OCI-LY7 (cell line): ENCODE measurements around the gene AGXT2. TPM values are rescaled to one million over a fixed set of nuclear protein-coding genes. Genes with fewer than 3 reads are reported as not detected.

ENCODE experiments used
- BruUV-seq: library from RNA; stranded (reverse); fragments of 400-500 nt; replicated peaks from 2 replicates; lab custom pipeline; 2021; lab: Mats Ljungman, UMichigan
- CTCF ChIA-PET: fragments of 300-600 bp; sonication (Branson Sonifier 250); formaldehyde crosslinking; loops from one replicate; lab custom pipeline; 2022; ENCODE audit warnings: antibody characterized with exemption; ENCODE audit not compliant: unreplicated experiment; lab: Charles Lee
- POLR2A ChIA-PET: fragments of 300-600 bp; sonication (Branson Sonifier 250); formaldehyde crosslinking; loops from one replicate; lab custom pipeline; 2022; ENCODE audit warnings: antibody characterized with exemption; lab: Charles Lee
- DNase-seq: peaks from one replicate; pipeline ENCODE4 v3.0.0-alpha.2; 2015; ENCODE audit warnings: low spot score
- H2AFZ ChIP-seq: fragments of 200-600 bp; sonication (generic), shearing (Covaris generic); 2 replicates; pipeline ENCODE4 v1.6.1; 2014; ENCODE audit warnings: mild to moderate bottlenecking, antibody characterized with exemption, low read length, moderate library complexity
- H3K27ac ChIP-seq: fragments of 200-600 bp; sonication (generic); 2 replicates; pipeline ENCODE4 v1.5.1; 2014; ENCODE audit warnings: mixed run types, low read depth, mild to moderate bottlenecking, moderate library complexity, low read length, inconsistent platforms; ENCODE audit not compliant: poor library complexity, severe bottlenecking
- H3K36me3 ChIP-seq: fragments of 200-600 bp; sonication (generic); 2 replicates; pipeline ENCODE4 v1.6.1; 2014; ENCODE audit warnings: mild to moderate bottlenecking, antibody characterized with exemption, low read length, moderate library complexity, mixed read lengths; ENCODE audit not compliant: insufficient read depth
- H3K4me1 ChIP-seq: fragments of 200-600 bp; sonication (generic); 2 replicates; pipeline ENCODE4 v1.5.1; 2014; ENCODE audit warnings: mild to moderate bottlenecking, low read length; ENCODE audit not compliant: insufficient read depth, poor library complexity, severe bottlenecking
- H3K4me2 ChIP-seq: fragments of 200-600 bp; sonication (generic); 2 replicates; pipeline ENCODE4 v1.6.1; 2014; ENCODE audit warnings: mild to moderate bottlenecking, low read length
- H3K4me3 ChIP-seq: fragments of 200-600 bp; sonication (generic); 2 replicates; pipeline ENCODE4 v1.5.1; 2014; ENCODE audit warnings: mild to moderate bottlenecking, low read depth, low read length; ENCODE audit not compliant: poor library complexity, severe bottlenecking
- H3K79me2 ChIP-seq: fragments of 200-600 bp; sonication (generic); 2 replicates; pipeline ENCODE4 v1.6.1; 2016; ENCODE audit warnings: low read depth, mild to moderate bottlenecking, low read length, moderate library complexity, mixed read lengths; ENCODE audit not compliant: insufficient read depth
- H3K9me2 ChIP-seq: fragments of 200-600 bp; sonication (generic); 2 replicates; pipeline ENCODE4 v1.6.1; 2016; ENCODE audit warnings: mild to moderate bottlenecking, low read length, mixed read lengths; ENCODE audit not compliant: insufficient read depth
- H3K9me3 ChIP-seq: fragments of 200-600 bp; sonication (generic); 2 replicates; pipeline ENCODE4 v1.6.1; 2014; ENCODE audit warnings: mild to moderate bottlenecking, mixed run types, low read length, mixed read lengths
- H4K20me1 ChIP-seq: fragments of 200-600 bp; sonication (generic); 2 replicates; pipeline ENCODE4 v1.6.1; 2014; ENCODE audit warnings: mild to moderate bottlenecking, antibody characterized with exemption, low read length, moderate library complexity, mixed read lengths; ENCODE audit not compliant: insufficient read depth
- CTCF ChIP-seq: fragments of 200-600 bp; sonication (generic); conservative IDR thresholded peaks from 2 replicates; pipeline ENCODE4 v1.5.1; 2014; ENCODE audit warnings: mild to moderate bottlenecking, antibody characterized with exemption, low read length, moderate library complexity, mixed read lengths
- EZH2phosphoT487 ChIP-seq: fragments of 200-600 bp; sonication (generic); IDR thresholded peaks from 2 replicates; pipeline ENCODE4 v1.6.1; 2018; ENCODE audit warnings: low read depth, borderline replicate concordance, mild to moderate bottlenecking, mixed run types, antibody characterized with exemption, low read length, moderate library complexity, mixed read lengths
- intact Hi-C: fragments of 100-400 bp; cut with micrococcal nuclease; formaldehyde crosslinking; loops from one replicate; pipeline ENCODE4 v1.10.0; 2022; ENCODE audit not compliant: unreplicated experiment
- total RNA-seq, 2 experiments: library from RNA; depleted of rRNA in 1 of 2; stranded (reverse); fragments of >200 nt in 1 of 2; shearing (Covaris generic) in 1 of 2; gene quantifications; 2 replicates each; pipeline ENCODE4 v1.2.3, GENCODE V29; 2014 to 2022

AGXT2 gene
- total RNA-seq, 2 experiments from 2014 or later = not detected

GRCh38 chr5:35056686-35057085 is 8.9 kb upstream of the AGXT2 start:
- H3K9me3 ChIP-seq = no peaks in the 10 kb centered on the region
- no TSS peak for BruUV-seq

GRCh38 chr5:35052838-35053237 is 5.1 kb upstream of the AGXT2 start:
- CTCF ChIA-PET = no interaction called here
- H3K4me2 ChIP-seq = no peak overlapping the region
- no peaks in the 10 kb centered on the region for H3K9me2 ChIP-seq
- no peak for TF ChIP-seq CTCF
- TF ChIP-seq EZH2phosphoT487 = no peak
- H3K27ac ChIP-seq = no peak overlapping the region
- intact Hi-C loops = no loop called here
- H3K9me3 ChIP-seq = no peaks in the 10 kb centered on the region
- no peak overlapping the region for H3K4me3 ChIP-seq
- no TSS peak for BruUV-seq
- POLR2A ChIA-PET = no interaction called here
- H4K20me1 ChIP-seq = no peaks in the 10 kb centered on the region
- no peak overlapping the region for H2AFZ ChIP-seq
- DNase-seq = no peak
- H3K36me3 ChIP-seq = no peaks in the 10 kb centered on the region
- no peaks in the 10 kb centered on the region for H3K79me2 ChIP-seq
- H3K4me1 ChIP-seq = no peaks in the 10 kb centered on the region

More at GRCh38 chr5:35056686-35057085, 8.9 kb upstream of the AGXT2 start:
- POLR2A ChIA-PET = interaction anchor here (0.9 kb wide), 1 partner anchor 11 kb away, joined by 3 read pairs; no protein-coding TSS in a partner anchor
- H3K36me3 ChIP-seq = no peaks in the 10 kb centered on the region
- no peaks in the 10 kb centered on the region for H3K4me1 ChIP-seq
- H3K9me2 ChIP-seq = no peaks in the 10 kb centered on the region
- intact Hi-C loops = no loop called here
- no peak overlapping the region for H2AFZ ChIP-seq
- no peaks in the 10 kb centered on the region for H4K20me1 ChIP-seq
- TF ChIP-seq EZH2phosphoT487 = no peak
- no peak for TF ChIP-seq CTCF
- H3K4me2 ChIP-seq = no peak overlapping the region
- DNase-seq = no peak
- no peaks in the 10 kb centered on the region for H3K79me2 ChIP-seq
- no peak overlapping the region for H3K27ac ChIP-seq
- H3K4me3 ChIP-seq = no peak overlapping the region
- CTCF ChIA-PET = no interaction called here

- Histone ChIP-seq H3K4me3 (no peak overlapping the region), H3K36me3 (no peaks in the 10 kb centered on the region), H2AFZ (no peak overlapping the region), H4K20me1 (no peaks in the 10 kb centered on the region), H3K4me1 (no peaks in the 10 kb centered on the region), H3K27ac (no peak overlapping the region), H3K4me2 (no peak overlapping the region), H3K9me3 (no peaks in the 10 kb centered on the region), H3K79me2 (no peaks in the 10 kb centered on the region), H3K9me2 (no peaks in the 10 kb centered on the region)
- POLR2A ChIA-PET = interaction anchor here (1.5 kb wide), 1 partner anchor 13 kb away, joined by 3 read pairs; no protein-coding TSS in a partner anchor
- BruUV-seq = no TSS peak
- no peak for DNase-seq
- intact Hi-C loops = no loop called here
- TF ChIP-seq CTCF (no peak), EZH2phosphoT487 (no peak)
- CTCF ChIA-PET = no interaction called here
These were observed 2.9 kb upstream of the AGXT2 start for GRCh38 chr5:35050541-35051126.
